GM19395 (cell line): ENCODE results near the gene MSH2.

Experiments used
- ATAC-seq: cut with Tn5 transposase; IDR thresholded peaks from one replicate; pipeline ENCODE4 v1.9.1; 2021; ENCODE audit warnings: mild to moderate bottlenecking, moderate library complexity; ENCODE audit not compliant: unreplicated experiment

Gene MSH2

GRCh38 chr2:47471429-47472116 is 68.6 kb downstream of the MSH2 start:
- no peak for ATAC-seq

DNA sequence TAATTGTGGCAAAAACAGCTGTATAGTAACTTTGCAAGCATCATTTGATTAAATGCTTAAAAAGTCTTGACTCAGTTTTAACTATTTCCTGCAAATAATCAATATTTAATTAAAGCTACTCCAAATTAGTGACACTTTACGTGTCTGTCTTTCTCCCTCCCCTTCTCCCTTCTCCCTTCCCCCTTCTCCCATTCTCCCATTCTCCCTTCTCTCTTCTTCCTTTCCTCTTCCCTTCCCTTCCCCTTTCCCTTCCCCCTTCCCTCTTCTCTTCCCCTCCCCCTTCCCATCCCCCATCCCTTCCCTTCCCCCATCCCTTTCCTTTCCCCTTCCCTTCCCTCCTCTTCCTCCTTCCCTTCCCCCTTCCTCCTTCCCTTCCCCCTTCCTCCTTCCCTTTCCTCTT is 76.9 kb downstream of the MSH2 start:
- no peak for ATAC-seq

DNA sequence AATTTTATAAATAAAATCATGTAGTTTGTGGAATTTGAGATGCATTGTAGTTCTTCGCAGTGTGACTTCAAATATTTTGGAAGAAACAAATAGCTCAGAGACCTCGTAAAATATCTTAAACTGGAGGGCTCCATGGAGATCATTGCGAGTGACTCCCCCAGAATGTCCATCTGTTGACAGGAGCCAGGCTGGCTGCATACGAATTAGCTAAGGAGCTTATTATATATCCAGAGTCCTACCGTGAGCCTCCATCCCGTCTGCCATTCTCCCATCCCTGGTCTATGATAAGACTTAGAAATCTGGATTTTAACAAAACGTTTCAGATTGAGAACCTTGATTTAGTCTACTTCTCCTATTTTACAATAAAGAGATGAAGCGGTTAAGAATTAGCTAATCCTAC is 80.2 kb downstream of the MSH2 start:
- ATAC-seq, result no peak

DNA sequence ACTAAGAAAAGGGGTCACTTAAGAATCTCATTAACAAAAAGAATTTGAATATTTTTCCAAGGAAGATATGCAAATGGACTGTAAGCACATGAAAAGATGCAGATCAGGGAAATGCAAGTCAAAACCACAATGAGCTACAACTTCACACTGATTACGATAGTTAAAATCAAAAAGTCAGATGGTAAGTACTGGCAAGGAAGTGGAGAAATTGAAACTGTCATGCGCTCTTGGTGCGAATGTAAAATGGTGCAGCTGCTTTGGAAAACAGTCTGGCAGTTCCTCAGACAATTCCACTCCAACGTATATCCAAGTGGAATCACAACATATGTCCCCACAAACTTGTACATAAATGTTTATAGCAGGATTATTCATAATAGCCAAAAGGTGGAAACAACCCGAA is 81.4 kb downstream of the MSH2 start:
- ATAC-seq, result no peak

GRCh38 chr2:47485177-47485576 is 82.2 kb downstream of the MSH2 start:
- ATAC-seq, result no peak

DNA sequence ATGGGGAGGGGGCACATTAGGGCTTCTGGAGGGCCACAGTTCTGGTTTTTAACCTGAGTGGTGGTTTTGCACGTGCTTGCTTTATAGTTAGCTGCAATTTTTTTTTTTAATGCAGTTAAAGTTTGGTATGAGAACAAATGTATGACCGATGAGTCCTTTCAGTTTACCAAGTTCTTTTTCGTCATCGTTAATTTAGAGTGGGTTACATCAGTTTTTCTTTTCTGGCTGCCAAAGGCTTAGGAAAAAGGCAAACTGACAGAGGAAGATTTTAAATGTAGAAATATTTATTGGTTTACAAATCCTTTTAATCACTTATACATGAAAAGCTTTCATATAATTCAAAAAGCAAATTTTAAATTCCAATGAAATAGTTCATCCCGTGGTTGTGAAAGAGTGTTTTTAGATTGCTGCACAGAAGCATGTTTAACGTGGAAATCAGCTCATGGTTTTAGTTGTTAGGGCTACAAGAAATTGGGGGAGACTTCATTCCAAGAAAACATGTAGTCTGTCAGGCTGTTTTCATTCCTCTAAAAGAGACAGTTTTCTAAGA is 82.9 kb downstream of the MSH2 start:
- no peak for ATAC-seq

DNA sequence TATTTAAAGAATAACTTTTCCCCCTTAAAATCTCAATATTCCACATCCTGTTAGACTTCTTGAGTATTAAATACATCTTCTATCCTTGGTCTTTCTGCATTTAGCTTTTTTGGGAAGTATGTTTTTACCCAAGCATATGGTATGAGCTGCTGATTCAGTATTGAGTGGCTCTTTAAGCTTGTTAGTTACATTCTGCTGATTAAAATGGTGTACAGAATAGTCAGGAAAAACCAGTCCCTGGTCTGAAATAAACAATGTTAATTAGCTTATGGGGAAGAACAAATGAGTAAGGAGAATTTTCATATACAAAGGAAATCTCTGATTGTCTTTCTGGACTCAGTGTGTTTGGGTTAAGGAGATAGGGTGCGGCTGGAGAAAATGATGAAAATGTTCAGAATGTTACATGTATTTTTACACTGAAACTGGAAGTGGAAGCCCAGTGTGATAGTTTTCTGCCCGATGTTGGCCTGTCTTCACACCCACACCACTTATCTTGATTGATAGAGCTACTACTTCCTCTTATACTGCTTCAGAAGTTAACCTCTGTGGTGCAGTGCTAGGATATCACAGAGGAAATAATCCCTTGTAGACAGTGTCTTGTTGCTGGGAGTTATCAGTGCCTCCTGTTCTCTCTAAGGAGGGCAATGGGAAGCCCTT is 84.0 kb downstream of the MSH2 start:
- peak; percentile 94 for ATAC-seq

GRCh38 chr2:47487498-47487875 is 84.5 kb downstream of the MSH2 start:
- ATAC-seq, result no peak

GRCh38 chr2:47488870-47489584 is 86.1 kb downstream of the MSH2 start:
- no peak for ATAC-seq

- no peak for ATAC-seq
Measured at GRCh38 chr2:47490406-47490805, 87.5 kb downstream of the MSH2 start.

DNA sequence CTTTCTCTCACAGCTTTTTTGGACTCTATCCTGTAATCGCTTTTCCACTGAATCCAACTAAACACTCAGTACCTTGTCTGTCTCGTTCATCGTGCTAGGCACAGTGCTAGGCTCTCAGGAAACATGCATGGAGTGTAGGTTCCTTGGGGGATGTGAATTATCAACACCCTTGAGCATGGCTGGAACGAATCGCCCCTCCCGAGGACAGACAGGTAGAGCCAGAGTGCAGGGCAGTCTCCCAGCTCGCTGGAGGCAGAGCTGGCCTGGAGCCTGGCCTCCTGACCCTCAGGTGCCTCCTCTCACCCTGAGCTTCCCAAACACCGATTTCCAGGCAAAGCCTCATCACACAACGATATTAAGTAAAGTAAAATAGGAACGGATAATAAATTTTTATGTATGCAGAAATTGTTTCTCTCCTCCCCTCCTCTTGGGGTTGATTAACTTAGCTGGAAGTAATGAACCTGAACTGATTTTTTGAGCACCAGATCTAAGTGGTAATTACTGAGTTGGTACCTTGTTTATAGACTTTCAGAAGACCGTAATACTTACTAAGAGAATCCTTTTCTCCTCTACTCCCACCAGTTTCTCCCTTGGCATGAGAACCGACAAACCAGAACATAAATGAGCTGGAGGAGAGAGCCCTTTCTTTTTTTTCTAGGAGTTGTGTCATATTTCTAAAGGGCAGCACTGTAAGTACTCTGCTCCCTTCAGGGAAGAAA is 90.5 kb downstream of the MSH2 start:
- ATAC-seq, result no peak

GRCh38 chr2:47494267-47495130 is 91.5 kb downstream of the MSH2 start:
- no peak for ATAC-seq

- ATAC-seq, result no peak
Measured at GRCh38 chr2:47497843-47498460, 95.0 kb downstream of the MSH2 start.

DNA sequence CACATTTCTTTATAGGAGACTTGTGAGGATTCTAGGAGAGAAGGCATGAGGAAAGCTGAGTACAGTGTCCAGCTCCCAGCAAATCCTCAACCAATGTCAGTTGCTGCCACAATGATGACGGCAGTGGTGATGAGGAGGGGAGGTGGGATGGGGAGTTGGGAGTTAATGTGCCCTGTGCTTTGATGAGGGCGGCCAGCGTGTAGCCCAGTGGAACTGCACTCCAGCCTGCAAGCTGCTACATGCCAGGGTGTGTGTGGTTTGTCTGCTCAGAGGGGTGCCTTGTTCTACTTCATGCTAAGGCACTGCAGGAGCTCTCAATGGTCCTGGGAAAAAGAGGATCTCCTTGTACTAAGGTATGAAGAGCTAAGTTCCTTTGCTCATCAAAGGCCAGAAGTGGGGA is 96.1 kb downstream of the MSH2 start:
- no peak for ATAC-seq

DNA sequence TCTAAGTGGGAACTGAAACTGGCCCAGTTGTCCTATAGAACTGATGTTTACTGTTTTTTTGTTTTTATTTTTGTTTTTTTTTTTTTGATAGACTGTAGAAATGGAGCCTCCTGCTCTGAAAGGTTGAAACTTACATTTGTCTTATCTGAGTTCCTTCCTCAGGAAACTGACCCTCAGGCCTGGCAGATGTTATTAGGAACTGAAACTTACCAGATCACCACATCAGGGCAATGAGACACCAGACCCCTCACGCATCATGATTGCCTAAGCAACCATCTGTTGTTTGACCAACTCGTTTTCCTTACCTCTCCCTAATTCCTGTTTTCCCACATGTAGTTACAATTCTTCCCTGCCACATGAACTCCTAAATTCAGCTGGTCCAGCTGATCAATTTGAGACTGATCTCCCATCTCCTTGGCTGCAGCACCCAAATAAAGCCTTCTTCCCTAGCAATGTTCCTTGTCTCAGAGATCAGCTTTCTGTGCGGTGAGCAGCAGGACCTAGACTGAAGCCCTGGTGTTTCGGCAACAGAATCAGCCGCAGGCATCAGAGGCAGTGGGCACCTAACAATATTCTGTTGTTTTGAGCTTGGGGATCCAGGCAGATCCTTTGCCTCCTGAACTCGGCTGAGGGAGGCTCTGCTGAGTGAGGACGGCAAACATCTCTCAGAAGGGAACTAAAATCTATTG is 96.8 kb downstream of the MSH2 start:
- ATAC-seq, result no peak

GRCh38 chr2:47501374-47502200 is 98.6 kb downstream of the MSH2 start:
- ATAC-seq, result no peak

GRCh38 chr2:47502498-47502897 is 99.5 kb downstream of the MSH2 start:
- peak; percentile 77 for ATAC-seq

- peak; percentile 72 for ATAC-seq
Measured at GRCh38 chr2:47503481-47504070, 100.6 kb downstream of the MSH2 start.
